HUDEP-2 (cell line): Measurements from ENCODE around the gene MTG1.
"Not testable (repeated sequence)": the region's sequence is repeated elsewhere in the genome, so short reads cannot be mapped to it uniquely, and the experiment has no call there.

Experiments
- DNase-seq, 76 experiments: peaks; one replicate each; lab custom pipeline; 2025; ENCODE audit not compliant: unreplicated experiment in 76 of 76; lab: John Stamatoyannopoulos, UW

MTG1 gene

GRCh38 chr10:133460208-133460769 lies 66.3 kb downstream of the MTG1 start:
- no peak for DNase-seq

DNA sequence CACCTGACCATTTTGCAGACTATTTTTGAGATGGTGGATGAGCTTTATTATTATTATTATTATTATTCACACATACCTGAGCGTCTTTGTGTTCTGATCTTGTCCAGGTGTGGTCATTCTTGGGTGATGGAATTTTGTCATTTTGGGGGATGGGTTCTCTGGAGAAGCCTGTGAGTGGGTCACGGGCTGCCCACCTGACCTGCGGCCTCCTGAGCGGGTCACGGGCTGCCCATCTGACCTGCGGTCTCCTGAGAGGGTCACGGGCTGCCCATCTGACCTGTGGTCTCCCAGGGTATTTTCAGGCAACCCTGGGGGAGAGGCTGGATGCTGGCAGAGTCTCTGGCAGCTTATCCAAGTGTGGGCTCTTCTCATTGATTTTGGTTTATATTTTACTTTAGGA lies 67.1 kb downstream of the MTG1 start:
- no peak for DNase-seq

- no peak for DNase-seq
Observed at GRCh38 chr10:133461841-133462240, 67.9 kb downstream of the MTG1 start.

DNA sequence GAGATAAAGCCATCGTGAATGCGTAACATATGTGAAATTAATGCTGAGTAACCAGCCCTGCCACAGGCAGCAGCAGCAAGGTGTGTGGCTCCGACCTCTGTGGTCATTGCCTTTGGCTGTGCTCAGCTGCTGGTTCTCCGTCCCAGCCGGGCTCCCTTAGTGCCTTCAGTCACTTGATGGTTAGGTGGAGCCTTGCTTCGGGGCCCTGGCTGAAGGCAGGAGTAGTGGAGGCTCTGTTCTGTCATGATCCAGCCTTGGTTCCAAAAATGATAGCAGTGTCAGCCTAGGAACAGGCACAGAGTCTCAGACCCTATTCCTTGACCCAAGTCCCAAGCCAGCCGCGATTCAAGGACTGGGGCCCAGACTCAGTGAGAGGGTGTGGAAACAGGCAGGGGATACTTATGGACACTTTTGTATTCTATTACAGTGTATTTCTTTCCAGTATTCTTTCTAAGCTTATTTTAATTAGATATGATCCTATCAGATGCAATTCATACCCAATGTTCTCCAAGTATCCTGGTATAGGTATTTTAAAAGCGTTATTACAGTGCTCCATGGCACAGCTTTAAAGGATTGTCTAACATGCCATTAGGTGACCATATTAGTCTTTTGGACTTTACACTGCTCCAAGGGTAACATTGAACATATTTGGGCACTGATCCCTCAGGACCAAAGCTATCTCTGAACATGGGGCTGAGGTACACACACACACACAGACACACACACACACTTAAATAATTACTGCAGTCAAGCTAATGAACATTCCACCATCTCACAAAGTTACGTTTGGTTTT lies 68.8 kb downstream of the MTG1 start:
- DNase-seq, result no peak

- no peak for DNase-seq
Observed at GRCh38 chr10:133464582-133465031, 70.7 kb downstream of the MTG1 start.

DNA sequence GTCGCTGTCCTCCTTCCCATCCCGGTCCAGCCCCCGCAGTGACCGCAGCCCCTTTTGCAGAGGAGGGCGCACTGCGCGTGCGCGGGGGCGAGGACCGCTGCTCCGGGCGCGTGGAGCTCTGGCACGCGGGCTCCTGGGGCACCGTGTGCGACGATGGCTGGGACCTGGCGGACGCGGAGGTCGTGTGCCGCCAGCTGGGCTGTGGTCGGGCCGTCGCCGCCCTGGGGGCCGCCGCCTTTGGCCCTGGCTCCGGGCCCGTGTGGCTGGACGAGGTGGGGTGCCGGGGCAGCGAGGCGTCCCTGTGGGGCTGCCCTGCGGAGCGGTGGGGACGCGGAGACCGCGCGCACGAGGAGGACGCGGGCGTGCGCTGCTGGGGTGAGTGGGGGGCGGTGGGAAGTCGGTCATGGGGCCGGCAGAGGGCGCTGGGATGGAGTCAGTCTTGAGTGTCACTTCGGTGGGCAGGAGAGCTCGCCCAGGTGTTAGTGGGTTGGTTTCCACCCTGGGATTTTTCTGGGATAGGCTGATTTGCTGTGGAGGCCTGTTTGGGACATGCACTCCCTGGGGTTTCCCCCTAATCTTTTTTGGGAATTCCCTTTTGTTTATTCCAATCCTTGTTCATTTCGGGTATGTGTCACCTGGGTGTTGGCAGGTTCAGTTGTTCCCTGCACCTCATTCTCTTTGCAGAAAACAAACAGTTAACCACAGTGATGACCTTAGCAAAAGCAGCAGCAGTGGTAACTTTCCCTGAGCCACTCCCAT lies 71.4 kb downstream of the MTG1 start:
- no peak for DNase-seq

DNA sequence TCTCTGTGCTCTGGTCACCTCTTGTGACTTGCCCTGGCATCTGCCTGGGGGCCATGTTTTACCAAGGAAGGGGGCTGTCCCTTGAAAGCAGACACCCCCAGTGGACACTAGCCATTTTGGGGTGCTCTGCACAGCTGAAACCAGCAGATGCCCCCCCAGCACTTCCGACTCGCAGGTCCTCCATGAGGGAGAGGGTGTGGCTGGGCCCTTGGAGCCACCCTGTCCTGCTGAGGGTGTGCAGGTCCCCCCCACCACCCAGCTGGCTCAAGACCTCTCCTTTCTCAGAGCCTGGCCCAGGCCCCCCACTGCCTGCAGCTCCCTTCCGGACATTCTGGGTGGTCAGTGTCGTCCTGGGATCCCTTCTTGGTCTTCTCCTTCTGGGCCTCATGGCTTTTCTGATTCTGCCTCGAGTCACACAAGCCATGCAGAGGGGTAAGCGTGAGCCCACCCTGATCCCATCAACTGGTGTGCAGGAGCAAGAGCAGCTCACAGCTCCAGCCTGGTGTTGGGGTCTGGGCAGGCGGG lies 72.1 kb downstream of the MTG1 start:
- no peak for DNase-seq

- no peak for DNase-seq
Observed at GRCh38 chr10:133466683-133467275, 72.8 kb downstream of the MTG1 start.

DNA sequence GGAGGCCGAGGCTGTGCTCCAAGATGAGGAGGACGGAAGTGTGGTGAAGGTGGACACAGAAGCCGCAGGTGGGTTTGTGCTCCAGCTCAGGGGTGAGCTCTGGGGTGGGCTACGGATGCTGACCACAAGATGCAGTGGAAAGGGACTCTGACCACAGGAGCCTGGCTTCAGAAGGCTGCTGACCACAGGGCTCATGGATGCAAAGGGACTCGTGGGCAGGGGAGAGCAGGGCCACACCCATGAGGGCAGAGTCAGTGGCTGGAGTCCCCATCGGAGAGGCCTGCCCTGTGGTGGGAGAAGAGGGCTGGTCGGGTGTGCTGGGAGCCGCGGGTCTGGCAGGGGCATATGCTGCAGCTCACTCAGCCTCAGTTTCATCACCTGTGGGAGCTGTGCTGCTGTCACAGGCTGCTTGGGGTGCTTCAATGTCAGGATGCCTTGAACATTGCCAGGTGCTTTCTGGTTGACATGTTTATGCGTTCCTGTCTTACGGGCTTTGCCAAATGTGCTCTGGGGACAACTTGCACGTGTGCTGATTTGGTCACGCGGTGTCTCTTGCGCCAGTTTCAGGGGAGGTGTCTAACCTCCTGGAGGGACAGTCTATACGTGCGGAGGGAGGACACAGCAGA lies 73.4 kb downstream of the MTG1 start:
- DNase-seq, result no peak

DNA sequence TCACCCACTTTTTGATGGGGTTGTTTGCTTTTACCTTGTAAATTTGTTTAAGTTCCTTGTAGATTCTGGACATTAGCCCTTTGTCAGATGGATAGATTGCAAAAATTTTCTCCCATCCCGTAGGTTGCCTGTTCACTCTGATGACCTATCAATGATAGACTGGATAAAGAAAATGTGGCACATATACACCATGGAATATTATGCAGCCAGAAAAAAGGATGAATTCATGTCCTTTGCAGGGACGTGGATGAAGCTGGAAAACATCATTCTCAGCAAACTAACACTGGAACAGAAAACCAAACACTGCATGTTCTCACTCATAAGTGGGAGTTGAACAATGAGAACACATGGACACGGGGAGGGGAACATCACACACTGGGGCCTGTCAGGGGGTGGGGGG lies 75.2 kb downstream of the MTG1 start:
- DNase-seq, result not testable (repeated sequence)

DNA sequence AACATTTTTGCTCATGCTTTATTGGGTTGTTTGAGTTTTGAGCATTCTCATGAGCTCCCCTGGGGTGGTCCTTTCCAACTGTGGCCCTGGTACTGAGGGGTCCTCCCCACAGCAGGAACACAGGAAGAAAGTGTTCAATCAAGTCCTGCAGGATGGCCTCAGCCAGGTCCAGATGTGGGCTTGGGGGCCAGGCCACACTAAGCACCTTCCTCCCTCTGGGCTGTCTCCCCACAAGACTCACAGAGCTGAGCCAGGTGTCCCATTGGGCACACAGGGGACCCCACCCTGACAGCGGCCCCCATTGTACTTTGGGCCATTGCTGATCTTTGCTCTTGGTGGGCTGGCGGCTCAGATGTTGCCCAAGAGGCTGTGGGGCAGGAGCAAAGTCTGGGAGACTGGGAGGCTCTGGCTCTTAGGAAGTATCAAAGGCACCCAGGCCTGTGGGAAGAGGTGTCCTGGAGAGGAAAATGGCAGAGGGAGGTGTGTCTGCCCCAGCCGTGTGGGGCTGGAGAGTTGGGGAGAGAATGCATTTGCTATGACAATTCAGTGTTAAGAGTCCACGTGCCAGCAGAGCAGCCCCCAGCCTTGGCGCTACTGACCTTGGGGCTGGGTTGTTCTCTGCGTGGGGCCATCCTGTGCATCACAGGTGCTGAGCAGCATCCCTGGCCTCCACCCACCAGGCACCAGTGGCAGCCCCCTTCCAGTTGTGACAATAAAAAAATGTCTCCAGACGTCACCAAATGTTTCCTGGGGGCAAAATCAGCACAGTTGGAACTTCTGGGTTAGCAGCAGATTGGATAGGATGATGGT lies 77.5 kb downstream of the MTG1 start:
- DNase-seq, result no peak
